Stimulated activated CD8-positive, alpha-beta memory T cell treated with anti-CD3 and anti-CD28 coated beads, Interleukin-4, amount 100 ng/mL, for 4 hours (primary cell): ENCODE data around the gene C10orf105.

Source experiments
- DNase-seq, 2 donors: peaks; one replicate each; pipeline ENCODE4 v3.0.0-alpha.2; 2020; ENCODE audit warnings: low read depth in 2 of 2, low spot score in 1 of 2

C10orf105 gene

DNA sequence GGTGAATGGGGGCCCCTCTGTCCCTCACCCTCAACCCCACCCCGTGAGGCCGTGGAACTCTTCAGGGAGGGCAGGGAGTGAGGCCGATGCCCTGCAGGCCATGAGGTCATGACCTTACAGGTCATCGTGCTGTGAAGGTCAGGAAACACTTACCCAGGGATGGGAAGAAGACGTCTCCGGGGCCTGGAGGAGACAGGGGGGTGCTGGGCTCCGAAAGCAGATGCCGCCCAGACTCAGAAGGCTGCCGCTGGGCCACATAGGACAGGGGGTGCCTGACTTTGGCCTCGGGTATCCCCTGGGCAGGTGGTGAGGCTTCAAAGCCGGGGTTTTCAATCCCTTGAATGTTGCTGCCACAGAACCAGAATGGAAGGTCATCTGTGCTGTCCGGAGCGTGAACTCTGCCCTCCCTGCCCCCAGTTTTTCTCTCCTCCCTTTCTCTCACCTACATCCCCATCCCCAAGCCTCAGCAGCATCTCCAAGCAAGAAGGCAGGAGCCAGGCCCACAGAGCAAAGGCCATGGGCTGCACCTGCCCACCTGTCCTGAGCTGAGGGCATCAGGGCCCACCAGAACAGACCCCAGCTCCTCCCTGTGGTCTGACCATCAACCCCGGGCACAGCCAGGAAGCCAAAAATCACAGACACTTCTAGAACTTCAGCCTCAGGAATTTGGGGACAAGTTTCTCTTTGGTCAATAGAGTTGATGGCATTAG is 32.1 kb upstream of the C10orf105 start:
- no peak for DNase-seq

DNA sequence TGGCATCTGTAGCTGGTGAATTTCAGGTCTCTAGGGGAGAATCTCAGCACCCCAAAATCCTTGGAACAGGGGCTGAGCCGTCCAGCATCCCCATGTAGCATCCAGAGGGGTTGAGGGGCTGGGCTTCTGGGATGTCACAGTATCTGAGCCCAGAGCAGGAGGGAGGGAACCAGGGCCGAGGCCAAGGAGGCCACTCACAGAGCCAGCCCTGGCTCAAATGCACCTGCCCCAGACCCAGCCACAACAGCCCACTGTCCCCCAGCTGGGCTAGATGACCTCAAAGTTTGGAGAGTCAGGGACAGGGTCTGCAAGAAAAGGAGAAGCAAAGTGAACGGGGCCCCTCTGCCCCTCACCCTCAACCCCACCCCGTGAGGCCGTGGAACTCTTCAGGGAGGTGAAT is 31.4 kb upstream of the C10orf105 start:
- DNase-seq: no peak

DNA sequence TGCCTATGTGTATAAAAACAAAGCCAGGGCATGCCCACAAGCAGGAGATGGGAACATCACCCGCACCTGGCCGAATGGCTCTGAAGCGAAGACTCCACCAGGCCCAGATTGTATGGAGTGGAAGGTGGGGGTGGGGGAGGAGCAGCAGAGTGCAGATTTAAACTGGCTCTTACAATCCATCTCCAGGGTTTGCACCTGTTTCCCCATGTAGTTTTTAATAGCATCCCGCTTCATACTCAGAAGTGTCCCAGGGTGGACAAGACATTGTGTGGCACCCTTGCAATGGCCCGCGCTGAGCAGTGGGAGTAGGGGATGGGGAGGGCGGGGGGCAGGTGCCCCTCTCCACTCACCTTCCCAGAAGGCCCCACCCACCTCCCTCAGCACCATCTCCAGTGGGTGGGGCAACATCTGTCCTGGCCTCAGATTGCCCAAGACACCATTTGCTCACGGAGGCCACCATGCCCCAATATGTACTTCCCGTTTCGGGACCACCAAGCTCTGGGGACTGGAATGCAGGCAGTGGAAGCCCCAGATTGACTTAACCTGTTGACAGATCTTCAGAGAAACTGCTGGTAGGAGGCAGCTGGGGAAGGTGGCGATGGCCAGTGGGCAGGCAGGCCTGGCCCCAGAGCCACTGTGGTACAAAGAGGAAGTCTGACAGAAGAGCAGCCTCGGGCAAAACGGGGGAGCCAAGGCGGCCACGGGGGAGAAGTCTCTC is 30.7 kb upstream of the C10orf105 start:
- DNase-seq: no peak

DNA sequence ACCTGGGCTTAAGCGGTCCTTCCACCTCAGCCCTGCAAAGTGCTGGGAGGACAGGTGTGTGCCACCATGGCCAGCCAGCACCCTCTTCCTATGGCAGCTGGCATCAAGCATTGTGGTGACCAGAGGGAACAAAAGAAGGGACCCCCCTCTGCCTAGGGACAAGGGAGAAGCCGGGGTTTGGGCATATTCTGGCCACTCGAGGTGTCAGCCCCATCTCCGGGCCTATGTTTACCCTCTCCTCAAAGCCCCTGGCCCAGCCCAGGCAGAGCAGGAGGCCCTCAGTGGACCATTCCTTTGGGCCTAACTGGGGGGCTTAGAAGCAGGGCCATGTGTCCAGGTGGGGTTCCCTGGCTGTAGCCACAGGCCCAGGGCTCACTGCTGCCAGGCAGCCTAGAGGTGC is 29.8 kb upstream of the C10orf105 start:
- no peak for DNase-seq

DNA sequence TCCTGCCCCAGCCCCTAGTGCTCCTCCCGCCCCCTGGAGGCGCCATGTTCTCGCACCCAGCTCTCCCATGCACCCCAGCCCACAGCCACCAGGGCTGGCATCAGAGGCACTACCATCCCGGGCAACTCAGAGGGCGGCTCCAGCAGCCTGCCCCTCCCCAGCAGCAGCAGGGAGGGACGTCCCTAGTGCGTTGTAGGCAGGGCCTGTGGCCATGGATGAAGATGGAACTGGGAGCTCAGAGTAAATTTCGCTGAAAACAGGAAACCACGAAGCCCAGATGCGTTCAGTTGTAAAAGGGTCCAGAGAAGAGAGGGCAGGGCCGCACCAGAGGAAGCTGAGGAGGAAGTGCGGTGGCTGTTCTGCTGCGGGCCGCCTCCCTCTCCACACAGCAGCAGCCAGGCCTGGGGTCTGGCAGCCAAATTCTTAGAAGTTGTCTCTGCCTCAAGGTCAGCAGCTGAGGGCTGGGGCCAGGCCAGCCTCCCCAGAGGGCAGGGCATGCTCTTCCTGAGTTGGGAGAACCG is 29.2 kb upstream of the C10orf105 start:
- DNase-seq: no peak

DNA sequence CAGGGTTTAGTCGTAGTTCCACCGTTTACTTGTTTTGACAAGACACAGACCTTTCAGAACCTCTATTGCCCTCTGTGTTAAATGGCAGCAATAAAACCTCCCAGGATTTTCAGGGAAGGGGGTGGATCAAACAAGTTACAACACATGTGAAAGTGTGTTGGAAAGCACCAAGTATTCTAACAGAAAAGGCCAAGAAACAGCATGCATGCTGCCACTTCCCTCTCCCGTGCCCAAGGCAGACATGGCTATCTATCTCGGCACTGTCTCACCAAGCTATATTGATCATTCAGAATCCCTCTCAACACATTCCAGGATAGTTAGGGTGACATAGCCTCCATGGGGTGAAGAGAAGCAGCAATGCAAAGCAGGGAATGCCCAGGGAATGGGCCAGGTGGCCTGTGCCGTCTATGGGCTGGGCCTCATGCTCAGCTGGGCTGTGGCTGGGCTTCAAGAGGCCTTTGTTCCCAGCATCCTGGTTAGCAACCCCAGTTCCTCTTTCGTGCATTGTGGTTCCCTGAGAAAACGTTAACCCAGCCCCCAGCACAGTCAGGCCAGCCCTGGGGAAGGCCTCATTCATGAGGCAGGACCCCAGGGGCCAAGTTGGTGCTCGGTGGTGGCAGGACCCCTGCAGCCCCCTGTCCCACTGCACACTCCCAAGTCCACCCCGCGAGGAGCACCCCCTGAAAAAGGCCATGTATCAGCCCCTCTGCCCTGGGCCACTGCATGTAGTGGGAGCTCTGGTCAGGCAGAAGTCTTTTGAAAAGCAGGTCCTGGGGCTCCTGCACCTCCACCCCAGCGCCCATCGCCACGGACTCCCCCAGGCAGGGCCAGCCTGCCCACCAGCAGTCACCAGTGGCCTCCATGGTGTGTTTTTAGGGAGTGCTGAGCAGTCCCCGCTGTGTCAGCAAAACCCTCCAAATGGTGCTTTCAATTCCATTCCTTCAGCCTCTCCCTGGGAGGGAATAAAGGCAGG is 28.3 kb upstream of the C10orf105 start:
- no peak for DNase-seq

DNA sequence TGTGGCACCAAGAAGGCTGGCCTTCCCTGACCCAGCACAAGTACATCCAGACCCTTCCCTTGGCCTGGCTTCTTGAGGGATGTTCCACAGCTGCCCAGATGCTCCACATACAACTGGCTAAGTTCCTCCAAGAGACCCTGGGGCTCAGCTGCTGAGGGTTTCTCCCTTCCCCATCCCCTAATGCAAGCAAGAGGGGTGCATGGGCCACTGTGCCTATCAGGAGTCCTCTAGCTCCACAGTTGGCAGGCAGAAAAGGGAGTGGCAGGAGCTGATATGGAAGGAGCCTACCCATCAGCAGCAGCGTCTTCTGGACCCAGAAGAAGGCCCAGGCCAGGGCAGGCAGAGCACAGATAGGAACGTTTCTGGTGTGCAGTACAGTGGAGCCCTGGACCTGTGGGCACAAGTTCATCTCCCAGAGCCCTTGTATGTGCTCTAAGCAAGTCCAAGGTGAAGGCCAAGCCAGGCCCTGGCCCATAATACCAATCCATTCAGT is 27.5 kb upstream of the C10orf105 start:
- no peak for DNase-seq

DNA sequence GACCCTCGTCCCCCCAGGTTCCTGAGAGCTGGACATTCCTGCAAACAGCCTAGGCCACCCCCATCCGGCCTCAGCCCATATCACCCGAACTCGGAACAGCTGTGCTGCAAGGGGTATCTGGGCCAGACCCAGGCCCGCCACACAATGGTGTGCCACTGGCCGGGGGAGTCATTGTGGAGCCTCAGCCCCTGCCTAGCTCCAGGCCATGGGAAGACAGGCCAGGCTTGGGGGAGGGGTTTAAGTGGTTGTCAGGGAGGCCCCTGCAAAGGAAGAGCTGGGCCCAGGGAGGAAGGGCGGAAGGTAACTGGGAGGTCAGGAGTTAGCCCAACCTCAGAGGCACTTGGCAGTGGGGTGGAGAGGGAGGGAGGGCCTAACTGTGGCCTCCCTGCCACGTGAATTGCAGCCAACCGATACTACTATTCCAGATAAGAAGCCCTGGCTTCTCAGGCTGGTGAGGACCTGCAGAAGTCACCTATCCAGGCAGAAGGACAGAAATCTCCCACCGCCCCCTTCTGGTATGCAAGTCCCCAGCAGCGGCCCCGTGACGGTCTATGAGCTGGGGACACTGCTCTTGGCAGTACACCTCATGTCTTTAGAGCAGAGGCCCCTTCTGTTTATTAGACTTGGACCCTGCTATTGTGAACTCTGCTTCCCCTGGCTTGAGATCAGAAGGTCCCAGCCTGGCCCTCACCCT is 26.9 kb upstream of the C10orf105 start:
- DNase-seq: no peak

DNA sequence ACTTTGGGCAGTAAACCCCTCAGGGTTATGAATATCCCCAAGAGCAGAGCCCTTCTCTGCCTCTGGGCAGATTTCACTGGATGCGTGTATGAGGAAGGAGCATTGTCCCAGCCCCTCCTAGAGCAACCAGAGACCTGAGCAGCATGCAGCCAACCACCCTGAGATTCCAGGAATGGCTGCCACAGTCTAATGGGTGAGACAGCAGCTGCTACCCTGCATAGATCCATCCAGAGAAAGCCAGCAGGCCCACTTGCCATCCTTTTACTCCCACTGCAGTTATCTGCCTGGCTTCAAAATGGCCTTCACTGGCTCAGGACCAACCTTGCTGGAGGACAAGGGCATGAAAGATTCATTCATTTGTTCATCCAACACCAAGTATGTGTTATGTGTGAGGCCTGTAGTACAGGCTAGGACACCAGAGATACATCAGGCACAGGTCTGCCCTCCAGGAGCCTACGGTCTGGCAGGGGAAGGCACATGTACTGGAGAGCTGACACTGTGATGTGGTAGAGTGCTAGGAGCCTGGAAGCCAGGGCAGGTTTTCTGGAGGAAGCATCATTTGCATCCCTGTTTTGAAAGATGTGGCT is 26.2 kb upstream of the C10orf105 start:
- DNase-seq: no peak

DNA sequence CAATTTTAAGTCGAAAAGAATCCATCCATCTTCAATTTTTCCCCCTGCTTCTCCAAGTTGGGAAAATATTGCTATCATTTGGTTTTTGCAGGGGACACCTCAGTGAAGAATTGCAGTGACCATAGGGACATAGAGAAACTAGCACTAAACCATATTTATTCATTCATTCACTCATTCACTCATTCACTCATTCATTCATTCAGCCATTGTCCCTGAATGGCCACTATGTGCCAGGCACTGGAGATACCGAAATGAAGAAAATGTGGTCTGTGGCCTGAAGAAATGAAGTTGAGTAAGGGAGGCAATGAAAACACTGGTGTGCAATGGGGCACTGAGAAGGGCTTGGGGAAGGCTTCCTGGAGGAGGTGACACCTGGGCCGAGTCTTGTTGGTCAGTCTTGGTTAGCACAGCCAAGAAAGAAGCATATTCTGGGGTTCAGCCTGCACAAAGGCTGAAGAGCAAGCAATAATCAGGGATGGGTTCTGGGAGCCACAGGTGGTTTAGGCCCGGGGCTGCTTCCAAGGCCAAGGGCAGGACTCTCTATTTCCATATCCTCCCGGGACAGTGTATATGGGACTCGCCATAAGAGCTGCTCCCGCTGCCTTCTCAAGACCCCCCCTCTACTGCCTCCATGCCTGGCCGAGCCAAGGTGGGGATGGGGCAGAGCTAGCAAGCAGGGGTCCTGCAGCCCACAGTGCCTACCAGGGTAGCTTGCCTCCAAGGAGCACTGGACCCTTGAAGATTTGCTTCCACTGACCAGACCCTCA is 25.5 kb upstream of the C10orf105 start:
- DNase-seq: no peak

DNA sequence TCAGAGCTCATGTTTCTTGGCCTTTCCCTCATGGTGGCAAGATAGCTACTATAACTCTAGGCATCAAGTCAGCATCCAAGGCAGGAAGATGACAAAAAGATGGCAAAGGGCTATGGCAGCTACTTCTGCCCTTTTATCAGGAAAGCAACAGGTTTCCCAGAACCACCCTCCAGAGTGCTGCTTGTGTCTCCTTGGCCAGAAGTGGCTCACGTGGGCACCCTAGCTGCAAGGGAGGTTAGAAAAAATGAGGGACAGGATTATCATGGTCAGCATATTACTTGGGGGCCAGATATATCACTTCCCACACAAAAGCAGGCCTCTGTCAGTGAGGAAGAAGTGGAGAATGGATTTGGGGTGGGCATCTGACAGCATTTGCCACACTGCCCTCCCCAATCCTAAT is 24.3 kb upstream of the C10orf105 start:
- DNase-seq: no peak

DNA sequence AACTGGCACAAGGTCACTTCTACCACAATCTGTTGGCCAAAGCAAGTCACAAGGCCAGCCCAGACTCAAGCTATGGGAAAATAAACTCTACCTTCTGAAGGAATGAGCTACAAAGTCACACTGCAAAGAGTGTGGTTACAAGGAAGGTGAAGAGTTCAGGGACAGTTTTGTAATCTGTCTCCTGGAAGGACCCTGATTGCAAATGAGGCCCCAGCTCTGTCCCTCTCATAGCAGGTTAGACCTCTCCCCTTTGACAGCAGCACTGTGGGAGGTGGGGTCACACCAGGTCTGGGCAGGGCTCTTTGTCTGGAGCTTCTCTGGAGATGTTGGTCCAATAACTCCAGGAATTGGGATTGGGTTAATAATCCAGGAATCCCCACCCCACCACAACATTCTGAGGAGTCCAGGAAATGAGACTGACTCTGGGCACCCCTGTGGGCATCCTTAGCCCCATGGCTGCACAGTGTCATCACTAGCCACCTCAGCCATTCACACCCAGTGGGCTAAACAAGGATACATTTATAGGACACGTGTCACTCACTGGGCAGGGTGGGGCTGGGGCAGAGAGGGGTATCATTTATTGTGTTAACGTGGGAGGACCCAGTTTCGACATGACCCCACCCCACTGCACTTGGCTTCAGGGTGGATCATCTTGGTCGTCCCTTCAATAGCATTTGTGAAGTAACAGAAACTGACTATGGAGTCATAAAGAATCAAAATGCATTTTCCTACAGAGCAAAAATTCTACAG is 23.7 kb upstream of the C10orf105 start:
- DNase-seq: no peak

DNA sequence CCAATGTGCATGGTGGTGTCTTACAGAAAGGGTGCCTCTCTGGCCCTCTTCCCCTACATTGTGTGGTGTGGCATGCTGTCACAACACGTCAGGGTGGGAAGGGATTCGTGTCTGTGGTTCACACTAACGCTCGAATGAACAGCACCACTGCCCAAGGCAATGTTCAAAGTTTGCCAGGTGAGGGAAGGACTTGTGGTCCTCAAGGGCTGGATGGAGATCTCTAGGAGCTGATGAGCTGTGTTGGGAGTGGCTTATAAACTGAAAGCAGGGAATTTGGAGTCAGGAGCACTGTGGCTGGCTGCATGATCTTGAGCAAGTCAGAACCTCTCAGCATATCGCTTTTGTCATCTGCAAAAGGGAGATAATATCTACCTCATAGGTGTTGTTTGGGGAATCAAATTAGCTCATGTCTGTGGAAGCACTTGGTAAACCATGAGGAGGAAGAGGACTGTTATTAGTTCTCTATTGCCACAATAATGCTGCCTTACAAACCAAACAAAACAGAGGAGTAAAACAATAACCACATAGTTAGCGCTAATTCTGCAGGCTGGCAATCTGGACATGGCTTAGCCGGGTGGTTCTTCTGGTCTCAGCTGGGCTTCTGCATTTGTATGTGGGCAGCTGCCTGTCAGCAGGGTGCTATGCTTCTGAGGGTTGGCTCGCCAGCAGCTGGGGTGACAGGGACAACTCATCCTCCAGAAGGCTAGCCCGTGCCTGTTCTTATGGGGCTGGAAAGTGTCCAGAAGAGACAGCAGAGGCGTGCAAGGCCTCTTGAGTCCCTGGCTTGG is 22.9 kb upstream of the C10orf105 start:
- no peak for DNase-seq

DNA sequence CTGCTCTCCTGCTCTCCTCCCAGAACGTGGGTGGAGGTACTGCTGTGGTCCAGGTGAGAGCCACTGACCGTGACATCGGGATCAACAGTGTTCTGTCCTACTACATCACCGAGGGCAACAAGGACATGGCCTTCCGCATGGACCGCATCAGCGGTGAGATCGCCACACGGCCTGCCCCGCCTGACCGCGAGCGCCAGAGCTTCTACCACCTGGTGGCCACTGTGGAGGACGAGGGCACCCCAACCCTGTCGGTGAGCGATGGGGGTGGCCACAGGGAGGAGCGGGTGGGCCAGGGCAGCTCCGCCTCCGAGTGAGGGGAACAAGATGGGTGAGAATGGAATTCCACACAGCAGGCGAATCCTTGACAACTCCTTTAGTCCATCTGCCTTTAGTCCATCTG is 22.1 kb upstream of the C10orf105 start:
- DNase-seq: no peak

DNA sequence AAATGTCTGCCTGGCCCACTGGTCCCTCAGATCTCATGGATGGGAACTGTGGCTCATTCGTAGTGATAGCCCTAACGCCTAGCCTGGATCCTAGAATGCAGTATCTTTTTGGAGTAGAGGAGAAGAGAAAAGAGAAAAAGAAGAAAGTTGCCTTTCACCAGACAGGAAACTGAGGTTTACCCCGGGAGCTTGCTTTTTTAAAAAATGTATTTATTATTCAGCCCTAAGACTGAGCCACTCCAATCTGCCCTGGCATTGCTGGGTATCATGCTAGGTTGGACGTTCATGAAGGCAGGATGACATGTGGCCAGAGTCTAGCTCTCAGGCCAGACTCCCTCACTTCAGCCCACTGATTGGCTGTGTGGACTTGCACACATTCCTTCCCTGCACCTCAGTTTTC is 21.5 kb upstream of the C10orf105 start:
- DNase-seq: no peak

DNA sequence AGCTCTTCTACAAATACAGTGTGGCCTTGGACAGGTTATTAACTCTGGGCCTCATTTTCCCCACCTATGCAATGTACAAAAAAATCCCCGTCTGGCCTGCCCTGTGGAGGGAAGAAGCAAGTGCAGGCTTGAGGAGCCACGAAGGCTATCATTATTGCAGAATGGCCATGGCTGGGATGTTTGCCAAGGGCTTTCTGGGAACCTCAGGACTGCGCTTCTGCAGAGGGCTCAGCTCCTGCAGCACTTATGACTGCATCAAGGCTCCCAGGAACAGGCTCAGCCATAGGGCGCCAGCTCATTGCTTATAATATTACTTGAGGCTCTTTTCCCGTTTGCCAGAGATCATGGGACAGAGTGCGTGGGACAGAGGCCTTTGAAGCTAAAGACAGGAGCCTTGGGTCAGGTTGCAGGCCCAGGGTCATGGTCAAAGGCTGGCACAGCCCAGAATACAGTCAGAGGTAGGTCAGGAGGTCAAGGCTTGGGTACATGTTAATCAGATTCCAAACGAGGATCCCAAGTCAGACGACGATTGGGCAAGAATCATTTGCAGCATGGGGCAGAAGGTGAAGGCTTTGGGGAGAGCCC is 20.6 kb upstream of the C10orf105 start:
- DNase-seq: no peak

DNA sequence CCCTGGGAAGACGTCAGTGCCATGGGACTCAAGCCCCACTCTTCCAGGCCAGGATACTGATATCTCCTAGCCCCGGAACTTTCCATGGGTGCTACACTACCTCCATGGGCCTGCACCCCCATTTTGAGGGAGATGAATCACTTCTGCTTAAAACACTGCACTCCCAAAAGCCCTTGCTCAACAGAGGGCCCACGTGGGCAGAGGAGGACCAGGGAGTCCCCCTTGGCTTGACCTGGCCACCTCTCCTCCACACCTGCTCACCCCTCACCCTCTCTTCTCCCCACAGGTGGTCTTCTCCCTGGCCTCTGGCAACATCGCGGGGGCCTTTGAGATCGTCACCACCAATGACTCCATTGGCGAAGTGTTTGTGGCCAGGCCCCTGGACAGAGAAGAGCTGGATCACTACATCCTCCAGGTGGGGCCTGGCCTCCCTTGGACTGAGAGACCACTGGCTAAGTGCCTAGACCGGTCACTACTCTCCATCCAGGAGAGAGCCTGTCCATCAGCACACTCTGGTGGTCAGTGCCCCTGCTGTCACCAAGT is 19.9 kb upstream of the C10orf105 start:
- DNase-seq: no peak

DNA sequence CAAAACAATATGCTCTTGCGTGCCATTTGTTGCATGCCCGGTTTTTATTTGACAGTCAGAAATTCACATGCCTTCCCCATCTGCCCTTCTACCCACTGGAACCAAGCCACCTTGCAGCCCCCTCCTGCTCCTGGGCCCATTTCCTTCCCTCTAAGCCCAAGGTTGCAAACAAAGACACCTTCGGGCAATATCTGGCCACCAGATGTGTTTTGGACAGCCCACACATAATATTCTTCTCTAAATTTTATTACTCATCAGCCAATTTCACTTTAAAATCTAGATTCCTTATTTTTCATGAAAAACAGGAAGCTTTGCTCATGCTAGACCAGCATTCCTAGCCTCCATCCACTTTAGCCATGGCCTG is 18.2 kb upstream of the C10orf105 start:
- DNase-seq: no peak
